ENCODE data around the gene NFASC.

The NFASC gene

GRCh38 chr1:205009670-205010069 is 139.0 kb downstream of the NFASC start:
- no peak for DNase-seq (ENCODE audit: low read depth, low spot score)

- no peak for DNase-seq (ENCODE audit: low read depth, low spot score)
These were observed 141.9 kb downstream of the NFASC start for GRCh38 chr1:205012391-205013140.

- no peak for DNase-seq (ENCODE audit: low read depth, low spot score)
These were observed 143.2 kb downstream of the NFASC start for GRCh38 chr1:205013683-205014367.

GRCh38 chr1:205014783-205015182 is 144.1 kb downstream of the NFASC start:
- no peak for DNase-seq (ENCODE audit: low read depth, low spot score)

GRCh38 chr1:205015241-205015640 is 144.6 kb downstream of the NFASC start:
- no peak for DNase-seq (ENCODE audit: low read depth, low spot score)

- no peak for DNase-seq (ENCODE audit: low read depth, low spot score)
These were observed 145.4 kb downstream of the NFASC start for GRCh38 chr1:205016075-205016474.

GRCh38 chr1:205016584-205016983 is 145.9 kb downstream of the NFASC start:
- DNase-seq (ENCODE audit: low read depth, low spot score) = no peak

- no peak for DNase-seq (ENCODE audit: low read depth, low spot score)
These were observed 146.3 kb downstream of the NFASC start for GRCh38 chr1:205017001-205017400.

- no peak for DNase-seq (ENCODE audit: low read depth, low spot score)
These were observed 147.1 kb downstream of the NFASC start for GRCh38 chr1:205017766-205018165.

- no peak for DNase-seq (ENCODE audit: low read depth, low spot score)
These were observed 147.7 kb downstream of the NFASC start for GRCh38 chr1:205018381-205018780.

GRCh38 chr1:205020466-205020865 is 149.8 kb downstream of the NFASC start:
- DNase-seq (ENCODE audit: low read depth, low spot score) = no peak

GRCh38 chr1:205024679-205025078 is 154.0 kb downstream of the NFASC start:
- no peak for DNase-seq (ENCODE audit: low read depth, low spot score)

GRCh38 chr1:205025239-205025638 is 154.6 kb downstream of the NFASC start:
- no peak for DNase-seq (ENCODE audit: low read depth, low spot score)

GRCh38 chr1:205026181-205026580 is 155.5 kb downstream of the NFASC start:
- DNase-seq (ENCODE audit: low read depth, low spot score) = no peak

GRCh38 chr1:205028390-205028789 is 157.7 kb downstream of the NFASC start:
- no peak for DNase-seq (ENCODE audit: low read depth, low spot score)

GRCh38 chr1:205028924-205029323 is 158.3 kb downstream of the NFASC start:
- DNase-seq (ENCODE audit: low read depth, low spot score) = no peak

- DNase-seq (ENCODE audit: low read depth, low spot score) = no peak
These were observed 159.6 kb downstream of the NFASC start for GRCh38 chr1:205030241-205030640.

- DNase-seq (ENCODE audit: low read depth, low spot score) = no peak
These were observed 160.2 kb downstream of the NFASC start for GRCh38 chr1:205030896-205031295.

GRCh38 chr1:205032508-205032907 is 161.8 kb downstream of the NFASC start:
- no peak for DNase-seq (ENCODE audit: low read depth, low spot score)

- DNase-seq (ENCODE audit: low read depth, low spot score) = no peak
These were observed 166.9 kb downstream of the NFASC start for GRCh38 chr1:205037539-205037938.

GRCh38 chr1:205038132-205038786 is 167.6 kb downstream of the NFASC start:
- DNase-seq (ENCODE audit: low read depth, low spot score) = no peak

- DNase-seq (ENCODE audit: low read depth, low spot score) = no peak
These were observed 170.5 kb downstream of the NFASC start for GRCh38 chr1:205041001-205041715.

Data from activated naive CD8-positive, alpha-beta T cell treated with anti-CD3 and anti-CD28 coated beads, Interleukin-2, amount 50 U/mL, for 16 hours (primary cell).